ENCODE data around the gene SHC3. TPM values are rescaled to one million over a fixed set of nuclear protein-coding genes. Genes with fewer than 3 reads are reported as not detected.

The SHC3 gene
- total RNA-seq, 2 donors from 2014 or later: 0.95 to 1.3 TPM

DNA sequence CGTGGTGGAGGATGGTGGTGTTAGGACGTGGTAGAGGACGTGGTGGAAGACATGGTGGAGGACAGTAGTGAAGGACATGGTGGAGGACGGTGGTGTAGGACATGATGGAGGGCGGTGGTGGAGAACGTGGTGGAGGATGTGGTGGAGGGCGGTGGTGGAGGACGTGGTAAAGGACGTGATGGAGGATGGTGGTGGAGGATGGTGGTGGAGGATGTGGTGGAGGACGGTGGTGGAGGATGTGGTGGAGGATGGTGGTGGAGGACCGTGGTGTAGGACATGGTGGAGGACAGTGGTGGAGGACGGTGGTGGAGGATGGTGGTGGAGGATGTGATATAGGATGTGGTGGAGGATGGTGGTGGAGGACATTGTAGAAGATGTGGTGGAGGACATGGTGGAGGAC is 119.7 kb downstream of the SHC3 start:
- no peaks in the 10 kb centered on the region for H3K4me1 ChIP-seq (ENCODE audit: control insufficient read depth, insufficient read depth, low read length)
- no peak overlapping the region for H3K4me3 Mint-ChIP-seq
- 89 to 100% methylated on average over 8 to 12 of the region's 12 CpGs for WGBS, 2 experiments (ENCODE audit: insufficient coverage in 1 of 2, insufficient read length in 1 of 2)

DNA sequence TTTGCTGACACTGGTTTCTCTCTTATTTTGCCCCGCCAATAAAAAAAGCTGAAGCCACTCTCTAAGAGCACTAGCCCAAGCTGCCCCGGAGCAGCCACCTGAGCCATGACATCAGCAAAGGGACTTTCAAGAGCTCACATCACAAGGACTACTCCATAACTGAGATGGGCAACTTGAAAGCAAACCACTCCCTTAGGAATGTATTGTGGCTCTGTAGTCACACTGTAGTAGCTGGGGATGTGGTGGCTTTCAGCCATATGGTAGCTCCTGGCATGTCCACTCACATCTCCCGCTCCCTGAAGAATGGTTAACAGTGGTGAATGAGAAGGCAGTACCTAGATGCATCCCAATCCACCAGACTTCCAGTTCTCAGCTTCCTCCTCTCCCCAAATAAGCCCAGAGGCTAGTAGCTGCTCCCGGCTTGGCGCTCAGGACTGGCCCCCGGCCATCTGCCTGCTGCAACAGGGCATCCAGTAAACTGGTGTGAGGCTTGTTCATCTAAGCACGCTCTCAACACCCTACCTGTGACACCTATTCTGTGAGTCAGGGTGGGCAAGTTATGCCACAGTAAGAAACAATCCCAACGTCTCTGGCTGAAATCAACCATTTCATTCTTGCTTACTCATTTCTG is 123.6 kb downstream of the SHC3 start:
- 92 to 95% methylated on average over 3 to 8 of the region's 8 CpGs for WGBS, 2 experiments (ENCODE audit: insufficient coverage in 1 of 2, insufficient read length in 1 of 2)
- DNase-seq: no peak
- H3K27ac Mint-ChIP-seq: no peak overlapping the region
- TF ChIP-seq, protein P1, sequence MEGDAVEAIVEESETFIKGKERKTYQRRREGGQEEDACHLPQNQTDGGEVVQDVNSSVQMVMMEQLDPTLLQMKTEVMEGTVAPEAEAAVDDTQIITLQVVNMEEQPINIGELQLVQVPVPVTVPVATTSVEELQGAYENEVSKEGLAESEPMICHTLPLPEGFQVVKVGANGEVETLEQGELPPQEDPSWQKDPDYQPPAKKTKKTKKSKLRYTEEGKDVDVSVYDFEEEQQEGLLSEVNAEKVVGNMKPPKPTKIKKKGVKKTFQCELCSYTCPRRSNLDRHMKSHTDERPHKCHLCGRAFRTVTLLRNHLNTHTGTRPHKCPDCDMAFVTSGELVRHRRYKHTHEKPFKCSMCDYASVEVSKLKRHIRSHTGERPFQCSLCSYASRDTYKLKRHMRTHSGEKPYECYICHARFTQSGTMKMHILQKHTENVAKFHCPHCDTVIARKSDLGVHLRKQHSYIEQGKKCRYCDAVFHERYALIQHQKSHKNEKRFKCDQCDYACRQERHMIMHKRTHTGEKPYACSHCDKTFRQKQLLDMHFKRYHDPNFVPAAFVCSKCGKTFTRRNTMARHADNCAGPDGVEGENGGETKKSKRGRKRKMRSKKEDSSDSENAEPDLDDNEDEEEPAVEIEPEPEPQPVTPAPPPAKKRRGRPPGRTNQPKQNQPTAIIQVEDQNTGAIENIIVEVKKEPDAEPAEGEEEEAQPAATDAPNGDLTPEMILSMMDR (conservative IDR thresholded peaks at IDR 0.05): no peak
- Histone ChIP-seq H3K27ac (ENCODE audit: low read depth, low read length) (no peak overlapping the region), H3K9me3 (ENCODE audit: control insufficient read depth, low read length) (no peaks in the 10 kb centered on the region), H3K36me3 (ENCODE audit: control insufficient read depth, insufficient read depth, low read length) (no peaks in the 10 kb centered on the region), H3K4me3 (ENCODE audit: low read length) (no peak overlapping the region), H3K9ac (ENCODE audit: extremely low read depth, low read length, poor library complexity, severe bottlenecking) (no peak overlapping the region), H3K27me3 (ENCODE audit: control insufficient read depth, insufficient read depth, low read length, poor library complexity, severe bottlenecking) (no peaks in the 10 kb centered on the region), H3K4me1 (ENCODE audit: control insufficient read depth, insufficient read depth, low read length) (no peaks in the 10 kb centered on the region)
- H3K36me3 Mint-ChIP-seq (ENCODE audit: low read depth): no peaks in the 10 kb centered on the region
- no peaks in the 10 kb centered on the region for H3K27me3 Mint-ChIP-seq (ENCODE audit: insufficient read depth)
- no peaks in the 10 kb centered on the region for H3K9me3 Mint-ChIP-seq
- H3K4me3 Mint-ChIP-seq: no peak overlapping the region
- H3K4me1 Mint-ChIP-seq: peaks cover 4% of the 10 kb centered on the region

More for the DNA sequence above, 119.7 kb downstream of the SHC3 start:
- no peaks in the 10 kb centered on the region for H3K9me3 Mint-ChIP-seq
- no peaks in the 10 kb centered on the region for H3K36me3 Mint-ChIP-seq (ENCODE audit: low read depth)
- no peaks in the 10 kb centered on the region for H3K4me1 Mint-ChIP-seq
- Histone ChIP-seq H3K27ac (ENCODE audit: low read depth, low read length) (no peak overlapping the region), H3K4me3 (ENCODE audit: low read length) (no peak overlapping the region), H3K9ac (ENCODE audit: extremely low read depth, low read length, poor library complexity, severe bottlenecking) (no peak overlapping the region), H3K27me3 (ENCODE audit: control insufficient read depth, insufficient read depth, low read length, poor library complexity, severe bottlenecking) (no peaks in the 10 kb centered on the region), H3K9me3 (ENCODE audit: control insufficient read depth, low read length) (no peaks in the 10 kb centered on the region), H3K36me3 (ENCODE audit: control insufficient read depth, insufficient read depth, low read length) (no peaks in the 10 kb centered on the region)
- DNase-seq: no peak
- H3K27ac Mint-ChIP-seq: no peak overlapping the region
- TF ChIP-seq, protein P1 (conservative IDR thresholded peaks at IDR 0.05): no peak
- H3K27me3 Mint-ChIP-seq (ENCODE audit: insufficient read depth): no peaks in the 10 kb centered on the region

GRCh38 chr9:89053301-89053700 is 125.3 kb downstream of the SHC3 start:
- no peak overlapping the region for H3K27ac Mint-ChIP-seq
- WGBS, 2 experiments (ENCODE audit: insufficient coverage in 1 of 2, insufficient read length in 1 of 2): 93 to 98% methylated on average over 5 of the region's 5 CpGs

More at GRCh38 chr9:89053301-89053700, 125.3 kb downstream of the SHC3 start:
- DNase-seq: no peak
- Histone ChIP-seq H3K36me3 (ENCODE audit: control insufficient read depth, insufficient read depth, low read length) (no peaks in the 10 kb centered on the region), H3K9ac (ENCODE audit: extremely low read depth, low read length, poor library complexity, severe bottlenecking) (no peak overlapping the region), H3K27ac (ENCODE audit: low read depth, low read length) (no peak overlapping the region), H3K27me3 (ENCODE audit: control insufficient read depth, insufficient read depth, low read length, poor library complexity, severe bottlenecking) (no peaks in the 10 kb centered on the region), H3K9me3 (ENCODE audit: control insufficient read depth, low read length) (no peaks in the 10 kb centered on the region), H3K4me3 (ENCODE audit: low read length) (no peak overlapping the region), H3K4me1 (ENCODE audit: control insufficient read depth, insufficient read depth, low read length) (no peaks in the 10 kb centered on the region)
- H3K9me3 Mint-ChIP-seq: no peaks in the 10 kb centered on the region
- H3K36me3 Mint-ChIP-seq (ENCODE audit: low read depth): no peaks in the 10 kb centered on the region
- H3K4me3 Mint-ChIP-seq: no peak overlapping the region
- no peaks in the 10 kb centered on the region for H3K27me3 Mint-ChIP-seq (ENCODE audit: insufficient read depth)
- peaks cover 4% of the 10 kb centered on the region for H3K4me1 Mint-ChIP-seq
- TF ChIP-seq, protein P1 (conservative IDR thresholded peaks at IDR 0.05): no peak
